C4-2B (cell line): ENCODE data around the gene KIF1B.
"Not testable (repeated sequence)": the region's sequence is repeated elsewhere in the genome, so short reads cannot be mapped to it uniquely, and the experiment has no call there.

Source experiments
- H3K27ac ChIP-seq: fragments of 450-650 bp; 2 replicates; pipeline ENCODE4 v1.5.1; 2017
- CTCF ChIP-seq: fragments of 450-650 bp; conservative IDR thresholded peaks from 2 replicates; pipeline ENCODE4 v1.5.1; 2017; ENCODE audit warnings: mild to moderate bottlenecking
- ZFX ChIP-seq: fragments of 450-650 bp; IDR thresholded peaks from 2 replicates; pipeline ENCODE4 v1.6.1; 2017

KIF1B gene

GRCh38 chr1:10220200-10220599 lies 9.8 kb downstream of the KIF1B start:
- no peak for TF ChIP-seq CTCF
- no peak for TF ChIP-seq ZFX
- no peak overlapping the region for H3K27ac ChIP-seq

- not testable (repeated sequence) for H3K27ac ChIP-seq
Observed at GRCh38 chr1:10220657-10221056, 10.3 kb downstream of the KIF1B start.

GRCh38 chr1:10225573-10225972 lies 15.2 kb downstream of the KIF1B start:
- no peak overlapping the region for H3K27ac ChIP-seq
- TF ChIP-seq ZFX (no peak), CTCF (no peak)

- TF ChIP-seq CTCF, result no peak
- no peak for TF ChIP-seq ZFX
- H3K27ac ChIP-seq, result no peak overlapping the region
Observed at GRCh38 chr1:10228528-10228927, 18.2 kb downstream of the KIF1B start.

- H3K27ac ChIP-seq, result no peak overlapping the region
- no peak for TF ChIP-seq CTCF
Observed at GRCh38 chr1:10229903-10230302, 19.5 kb downstream of the KIF1B start.

GRCh38 chr1:10232163-10232562 lies 21.8 kb downstream of the KIF1B start:
- no peak overlapping the region for H3K27ac ChIP-seq
- TF ChIP-seq CTCF, result no peak

GRCh38 chr1:10236405-10237156 lies 26.2 kb downstream of the KIF1B start:
- H3K27ac ChIP-seq, result no peak overlapping the region
- TF ChIP-seq CTCF (no peak), ZFX (no peak)

GRCh38 chr1:10237157-10237539 lies 26.8 kb downstream of the KIF1B start:
- H3K27ac ChIP-seq, result no peak overlapping the region
- TF ChIP-seq ZFX (no peak), CTCF (no peak)
